Fibroblast of lung (primary cell): ENCODE results near the gene SLC2A14. TPM values are rescaled to one million over a fixed set of nuclear protein-coding genes. Genes with fewer than 3 reads are reported as not detected.
"Not testable (repeated sequence)": the region's sequence is repeated elsewhere in the genome, so short reads cannot be mapped to it uniquely, and the experiment has no call there.

Source experiments
- DNase-seq, 2 donors: peaks; one replicate each; pipeline versions ENCODE4 v3.0.0 to v3.0.0-alpha.2; 2010; ENCODE audit warnings: low read depth in 2 of 2
- H2AFZ ChIP-seq: 2 replicates; pipeline ENCODE4 v1.5.1; 2012; ENCODE audit warnings: low read length, control low read depth, inconsistent platforms
- H3K27ac ChIP-seq: 2 replicates; pipeline ENCODE4 v1.5.1; 2011; ENCODE audit warnings: low read length, control low read depth; ENCODE audit not compliant: insufficient read depth
- H3K27me3 ChIP-seq: 2 replicates; pipeline ENCODE4 v1.5.1; 2011; ENCODE audit warnings: mild to moderate bottlenecking, low read length; ENCODE audit not compliant: control insufficient read depth, insufficient read depth
- H3K36me3 ChIP-seq: 2 replicates; pipeline ENCODE4 v1.5.1; 2011; ENCODE audit warnings: low read length; ENCODE audit not compliant: control insufficient read depth, insufficient read depth
- H3K4me1 ChIP-seq: 2 replicates; pipeline ENCODE4 v1.5.1; 2011; ENCODE audit warnings: low read length; ENCODE audit not compliant: control insufficient read depth, insufficient read depth; ENCODE audit errors: extremely low read depth
- H3K4me2 ChIP-seq: 2 replicates; pipeline ENCODE4 v1.5.1; 2011; ENCODE audit warnings: low read length, control low read depth; ENCODE audit not compliant: insufficient read depth; ENCODE audit errors: extremely low read depth
- H3K4me3 ChIP-seq, 4 experiments: fragments of 200-600 bp in 1 of 4; sonication (generic) in 1 of 4; replicated peaks in 1 of 4; 2 replicates each; pipeline ENCODE4 v1.5.1; 2011 to 2016; ENCODE audit warnings: low read length in 4 of 4, low read depth in 3 of 4, mild to moderate bottlenecking in 3 of 4, control low read depth in 2 of 4, inconsistent platforms in 1 of 4, mixed read lengths in 1 of 4; ENCODE audit not compliant: insufficient read depth in 1 of 4; ENCODE audit errors: control extremely low read depth in 1 of 4
- H3K79me2 ChIP-seq: 2 replicates; pipeline ENCODE4 v1.5.1; 2012; ENCODE audit warnings: mild to moderate bottlenecking, low read length, inconsistent platforms; ENCODE audit not compliant: control insufficient read depth, insufficient read depth
- H3K9ac ChIP-seq: 2 replicates; pipeline ENCODE4 v1.5.1; 2011; ENCODE audit warnings: mild to moderate bottlenecking, low read length, control low read depth; ENCODE audit not compliant: insufficient read depth
- H3K9me3 ChIP-seq: 2 replicates; pipeline ENCODE4 v1.5.1; 2012; ENCODE audit warnings: low read depth, low read length; ENCODE audit not compliant: control insufficient read depth, insufficient read depth
- H4K20me1 ChIP-seq: 2 replicates; pipeline ENCODE4 v1.5.1; 2011; ENCODE audit warnings: low read length; ENCODE audit not compliant: control insufficient read depth, insufficient read depth; ENCODE audit errors: extremely low read depth
- EZH2 ChIP-seq: IDR thresholded peaks from 2 replicates; pipeline ENCODE4 v1.5.1; 2012; ENCODE audit warnings: low read length, control low read depth, mild to moderate bottlenecking; ENCODE audit errors: missing control alignments
- polyA plus RNA-seq, 2 donors: library from polyadenylated mRNA; depleted of rRNA in 1 of 2; stranded (reverse) in 1 of 2; unstranded in 1 of 2; fragments of >200 nt; gene quantifications; 2 replicates each; pipeline ENCODE4 v1.2.1, GENCODE V29; 2011 to 2012; ENCODE audit warnings: missing spikeins in 1 of 2
- total RNA-seq: library from RNA; depleted of rRNA; stranded (reverse); fragments of >200 nt; gene quantifications from 2 replicates; pipeline ENCODE4 v1.2.1, GENCODE V29; 2014
- TF ChIP-seq, protein P1 (sequence below), 2 donors: IDR thresholded peaks in 1 of 2; conservative IDR thresholded peaks in 1 of 2; 1 replicate in 1 of 2; 2 replicates in 1 of 2; pipeline ENCODE4 v1.5.1; 2011 to 2012; ENCODE audit warnings: low read length in 2 of 2, control low read depth in 1 of 2, inconsistent platforms in 1 of 2, low read depth in 1 of 2, mild to moderate bottlenecking in 1 of 2

SLC2A14 gene
- total and polyA plus RNA-seq, 2 donors (not counting 1 experiment from before 2014, with no cell fraction given) = 0.07 to 0.17 TPM

DNA sequence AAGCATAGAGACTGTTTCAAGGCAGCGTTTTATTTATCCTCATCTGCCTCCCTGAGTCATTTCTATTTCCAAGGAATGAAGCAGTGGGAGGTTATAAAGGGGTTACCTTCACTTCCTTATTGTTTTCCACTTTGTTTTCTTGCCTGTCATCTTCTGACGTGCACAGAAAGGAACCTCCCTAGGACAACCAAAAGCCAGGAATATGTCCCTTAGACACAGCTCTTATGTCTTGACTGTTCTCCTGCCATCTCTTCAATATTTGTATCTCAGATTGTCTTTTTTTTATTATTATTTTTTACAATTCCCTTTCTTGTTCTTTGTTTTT lies 24.7 kb downstream of the SLC2A14 start:
- not testable (repeated sequence) for H3K9ac ChIP-seq, H3K4me2 ChIP-seq, H3K4me3 ChIP-seq, H3K9me3 ChIP-seq, H3K36me3 ChIP-seq, H2AFZ ChIP-seq, H4K20me1 ChIP-seq, H3K27ac ChIP-seq, DNase-seq, H3K4me1 ChIP-seq, H3K79me2 ChIP-seq, H3K27me3 ChIP-seq

DNA sequence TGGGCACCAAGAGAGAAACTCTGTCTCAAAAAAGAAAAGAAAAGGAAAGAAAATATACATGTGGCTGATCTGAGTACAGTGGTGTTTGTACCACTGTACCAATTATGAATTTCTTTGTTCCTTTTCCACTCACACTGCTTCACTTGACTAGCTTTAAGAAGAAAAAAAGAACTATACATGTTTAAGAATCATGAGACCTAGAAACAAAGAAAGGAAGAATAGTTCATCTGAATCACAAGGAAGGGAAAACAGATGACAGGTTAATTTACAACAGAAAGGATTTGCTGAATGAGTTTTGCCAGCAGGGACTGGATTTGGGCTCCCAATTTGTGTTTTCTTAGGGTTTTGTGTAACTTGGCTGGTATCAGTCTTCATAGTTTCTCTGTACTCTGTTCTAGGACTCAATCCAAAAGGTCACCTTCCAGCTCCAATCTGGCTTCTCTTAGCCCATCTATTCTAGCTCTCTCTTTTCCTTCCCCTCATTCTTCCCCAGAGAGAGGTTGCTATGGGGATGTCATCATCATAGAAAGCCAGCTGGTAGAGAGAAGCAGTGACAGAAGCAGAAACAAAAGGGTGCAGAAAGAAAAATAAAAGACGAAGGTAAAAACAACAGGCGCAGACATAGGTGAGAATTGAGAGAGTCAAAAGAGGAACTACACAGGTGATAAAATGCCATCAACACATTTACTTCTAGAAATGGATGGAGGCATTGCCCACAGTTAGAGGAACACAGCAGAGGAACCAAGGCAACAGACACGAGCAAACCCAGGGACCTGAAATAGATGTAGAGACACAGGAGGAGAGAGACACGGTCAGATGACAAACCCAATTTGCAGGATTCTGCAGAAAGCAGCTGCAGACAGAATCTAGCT lies 25.3 kb downstream of the SLC2A14 start:
- not testable (repeated sequence) for H3K4me1 ChIP-seq, H2AFZ ChIP-seq, H3K4me3 ChIP-seq, H3K79me2 ChIP-seq, H3K27me3 ChIP-seq, H3K36me3 ChIP-seq, H3K4me2 ChIP-seq, H3K9ac ChIP-seq, H3K9me3 ChIP-seq, H3K27ac ChIP-seq, H4K20me1 ChIP-seq
- DNase-seq = peak in 1 of 2 donors; percentile 23

DNA sequence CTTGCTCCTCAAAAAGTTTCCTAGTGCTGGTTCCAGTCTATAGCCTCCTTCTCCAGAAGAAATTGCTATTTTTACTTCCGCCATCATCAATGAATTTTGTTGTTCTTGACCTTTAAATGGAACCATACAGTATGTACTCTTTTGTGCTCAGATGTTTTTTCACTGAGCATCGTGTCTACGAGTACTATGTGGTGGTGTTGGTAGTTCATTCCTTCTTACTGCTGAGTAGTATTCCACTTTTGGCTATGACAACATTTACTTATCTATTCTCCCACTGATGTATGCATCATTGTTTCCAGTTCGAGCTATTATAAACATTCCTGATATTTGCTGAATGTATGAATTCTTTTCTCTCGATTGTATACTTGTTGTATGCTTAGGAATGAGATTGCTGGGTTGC lies 28.6 kb downstream of the SLC2A14 start:
- TF ChIP-seq, protein P1, sequence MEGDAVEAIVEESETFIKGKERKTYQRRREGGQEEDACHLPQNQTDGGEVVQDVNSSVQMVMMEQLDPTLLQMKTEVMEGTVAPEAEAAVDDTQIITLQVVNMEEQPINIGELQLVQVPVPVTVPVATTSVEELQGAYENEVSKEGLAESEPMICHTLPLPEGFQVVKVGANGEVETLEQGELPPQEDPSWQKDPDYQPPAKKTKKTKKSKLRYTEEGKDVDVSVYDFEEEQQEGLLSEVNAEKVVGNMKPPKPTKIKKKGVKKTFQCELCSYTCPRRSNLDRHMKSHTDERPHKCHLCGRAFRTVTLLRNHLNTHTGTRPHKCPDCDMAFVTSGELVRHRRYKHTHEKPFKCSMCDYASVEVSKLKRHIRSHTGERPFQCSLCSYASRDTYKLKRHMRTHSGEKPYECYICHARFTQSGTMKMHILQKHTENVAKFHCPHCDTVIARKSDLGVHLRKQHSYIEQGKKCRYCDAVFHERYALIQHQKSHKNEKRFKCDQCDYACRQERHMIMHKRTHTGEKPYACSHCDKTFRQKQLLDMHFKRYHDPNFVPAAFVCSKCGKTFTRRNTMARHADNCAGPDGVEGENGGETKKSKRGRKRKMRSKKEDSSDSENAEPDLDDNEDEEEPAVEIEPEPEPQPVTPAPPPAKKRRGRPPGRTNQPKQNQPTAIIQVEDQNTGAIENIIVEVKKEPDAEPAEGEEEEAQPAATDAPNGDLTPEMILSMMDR (conservative IDR thresholded peaks at IDR 0.05 in 1 of 2, IDR thresholded peaks at IDR 0.05 in 1 of 2; ENCODE audit: low read depth in 1 of 2, low read length in 2 of 2) = no peak
- no peak for TF ChIP-seq EZH2
- Histone ChIP-seq H4K20me1 (no peaks in the 10 kb centered on the region), H3K9ac (no peak overlapping the region), H3K4me1 (no peaks in the 10 kb centered on the region), H2AFZ (no peak overlapping the region), H3K9me3 (no peaks in the 10 kb centered on the region), H3K4me3 (no peak overlapping the region), H3K27ac (no peak overlapping the region), H3K27me3 (no peaks in the 10 kb centered on the region), H3K79me2 (no peaks in the 10 kb centered on the region), H3K4me2 (no peak overlapping the region), H3K36me3 (no peaks in the 10 kb centered on the region)
- DNase-seq = peak in 1 of 2 donors; percentile 32

DNA sequence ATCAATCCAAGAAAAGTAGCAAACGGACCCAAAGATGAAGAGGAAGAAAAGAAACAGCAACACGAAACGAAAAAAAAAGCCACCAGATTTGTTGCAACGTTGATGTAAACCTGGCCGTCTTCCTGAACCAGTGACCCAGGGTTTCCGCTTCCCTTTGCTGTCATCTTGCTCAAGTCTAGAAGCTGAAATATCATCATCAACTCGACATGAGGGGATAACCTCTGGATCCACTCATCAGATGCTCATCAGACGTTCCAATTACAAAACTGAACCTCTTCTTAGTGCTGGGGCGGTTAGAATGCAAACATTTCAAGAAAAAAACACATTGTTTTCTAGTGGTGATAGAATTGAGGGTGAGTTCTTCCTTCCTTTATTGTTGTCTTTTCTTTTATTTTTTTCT lies 29.1 kb downstream of the SLC2A14 start:
- H3K36me3 ChIP-seq, H3K4me2 ChIP-seq, H3K9me3 ChIP-seq, DNase-seq, H3K27ac ChIP-seq, H3K27me3 ChIP-seq, H3K9ac ChIP-seq, H2AFZ ChIP-seq, H3K4me1 ChIP-seq, H3K4me3 ChIP-seq, H4K20me1 ChIP-seq, H3K79me2 ChIP-seq: not testable (repeated sequence)

DNA sequence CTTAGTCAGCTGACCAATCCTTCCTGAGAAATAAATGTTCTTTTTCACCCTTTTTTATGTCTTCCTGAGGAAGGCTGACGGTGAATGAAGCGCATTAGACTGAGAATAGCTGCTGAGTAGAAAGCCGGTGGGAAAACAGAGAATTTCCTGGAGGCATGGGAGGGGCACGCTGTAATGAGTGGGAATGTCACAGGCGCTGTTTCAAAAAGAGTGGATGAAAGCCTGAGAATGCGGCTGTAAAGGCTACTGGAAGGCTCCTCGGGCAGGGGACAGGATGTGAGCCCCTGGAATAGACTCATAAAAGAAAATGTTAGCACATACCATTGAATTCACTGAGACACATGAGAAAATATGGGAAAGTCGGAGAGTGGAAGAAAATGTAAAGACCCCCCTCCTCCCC lies 29.6 kb downstream of the SLC2A14 start:
- H2AFZ ChIP-seq, H3K79me2 ChIP-seq, DNase-seq, H4K20me1 ChIP-seq, H3K4me3 ChIP-seq, H3K9ac ChIP-seq, H3K9me3 ChIP-seq, H3K36me3 ChIP-seq, H3K4me1 ChIP-seq, H3K27me3 ChIP-seq: not testable (repeated sequence)
- Histone ChIP-seq H3K4me2 (peak overlapping the region; percentile 25), H3K27ac (peak overlapping the region; percentile 20)

DNA sequence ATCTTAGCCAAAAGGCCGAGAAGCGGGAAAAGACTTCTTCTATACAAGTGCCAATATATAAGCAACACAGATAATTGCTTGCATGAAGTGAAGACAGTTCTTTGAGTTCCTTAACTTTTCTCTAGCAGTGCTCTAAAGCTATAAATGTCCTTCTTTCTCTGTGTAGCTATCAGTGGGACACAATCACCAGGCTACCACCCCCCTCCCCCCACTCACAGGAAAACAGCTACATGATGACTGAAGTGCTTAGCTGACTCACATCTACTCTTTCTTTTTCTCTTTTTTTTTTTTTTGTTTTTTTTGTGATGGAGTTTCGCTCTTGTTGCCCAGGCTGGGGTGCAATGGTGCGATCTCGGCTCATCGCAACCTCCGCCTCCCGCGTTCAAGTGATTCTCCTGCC lies 30.3 kb downstream of the SLC2A14 start:
- not testable (repeated sequence) for H3K27ac ChIP-seq, H3K4me1 ChIP-seq, H3K79me2 ChIP-seq, H3K27me3 ChIP-seq, H2AFZ ChIP-seq, H3K9ac ChIP-seq, H3K4me2 ChIP-seq, H3K9me3 ChIP-seq, H3K36me3 ChIP-seq, H3K4me3 ChIP-seq, H4K20me1 ChIP-seq, DNase-seq
